Right lobe of liver (tissue), 4 donors: ENCODE results near the gene TIA1.

Experiments
- CTCF ChIP-seq, 4 donors: fragments of 200-600 bp in 3 of 4; fragments of 450-650 bp in 1 of 4; IDR thresholded peaks; one replicate each; pipeline versions ENCODE4 v1.5.1 to v1.8.0; 2016 to 2022; ENCODE audit warnings: antibody characterized with exemption in 4 of 4, mild to moderate bottlenecking in 2 of 4
- POLR2A ChIP-seq: fragments of 450-650 bp; IDR thresholded peaks from one replicate; pipeline ENCODE4 v1.6.1; 2017; ENCODE audit warnings: antibody characterized with exemption, mild to moderate bottlenecking
- donor health status: DM: no; HTN: no; CAD: no.
- donor health status: DM: no; HTN: no; CAD: no.
- donor health status: DM: no; HTN: yes; CAD: no.

GRCh38 chr2:70247364-70248180, 856 bp downstream of the TIA1 start:
- no peak for TF ChIP-seq CTCF (IDR thresholded peaks at IDR 0.05)
- no peak for TF ChIP-seq POLR2A
